GM21447 (cell line): Measurements from ENCODE around the gene HPN.

ENCODE experiments used
- ATAC-seq: cut with Tn5 transposase; IDR thresholded peaks from one replicate; pipeline ENCODE4 v1.9.1; 2021; ENCODE audit not compliant: unreplicated experiment

HPN gene

DNA sequence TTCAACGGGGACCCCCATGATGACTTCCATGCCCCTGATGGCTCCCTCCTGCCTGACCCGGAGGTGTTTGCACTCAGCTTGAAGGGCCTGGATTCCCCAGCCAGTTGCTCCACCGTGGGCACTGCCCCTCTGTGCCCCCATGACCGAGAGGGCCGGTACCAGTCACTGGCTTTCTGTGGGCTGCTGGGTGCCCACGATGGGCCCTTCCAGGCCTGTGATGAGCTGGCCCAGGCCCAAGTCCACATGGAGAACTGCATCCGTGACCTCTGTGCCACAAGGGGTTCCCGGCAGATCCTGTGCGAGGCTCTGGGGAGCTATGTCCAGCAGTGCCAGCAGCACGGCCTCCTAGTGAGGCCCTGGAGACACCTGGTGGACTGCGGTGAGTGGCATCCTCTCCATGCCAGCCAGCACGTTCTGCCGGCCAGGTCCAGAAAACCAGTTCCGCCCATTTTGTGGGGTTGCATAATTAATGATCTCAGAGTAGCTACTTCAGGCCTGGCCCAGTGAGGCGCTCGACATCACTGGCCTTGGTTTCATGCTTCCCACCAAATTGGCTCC lies 39.2 kb downstream of the HPN start:
- no peak for ATAC-seq

DNA sequence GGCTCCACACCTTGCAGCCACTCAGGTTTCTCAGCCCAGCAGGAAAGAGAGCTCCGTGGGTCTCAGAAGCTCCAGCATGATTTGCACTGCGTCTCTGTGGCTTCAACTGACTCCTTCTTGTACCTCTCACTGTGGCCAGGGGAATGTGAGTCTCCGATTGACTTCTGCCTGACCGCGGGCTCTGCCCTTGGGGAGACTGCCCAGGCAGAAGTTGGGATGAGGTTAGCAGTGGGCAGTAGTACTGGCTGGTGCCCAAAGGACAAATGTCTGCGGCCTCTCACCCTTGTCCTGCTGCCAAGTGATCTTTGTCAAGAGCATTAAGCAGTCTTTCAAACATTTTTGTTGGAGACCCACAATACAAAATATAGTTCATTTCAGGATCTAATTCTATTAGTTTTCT lies 39.7 kb downstream of the HPN start:
- ATAC-seq: no peak

DNA sequence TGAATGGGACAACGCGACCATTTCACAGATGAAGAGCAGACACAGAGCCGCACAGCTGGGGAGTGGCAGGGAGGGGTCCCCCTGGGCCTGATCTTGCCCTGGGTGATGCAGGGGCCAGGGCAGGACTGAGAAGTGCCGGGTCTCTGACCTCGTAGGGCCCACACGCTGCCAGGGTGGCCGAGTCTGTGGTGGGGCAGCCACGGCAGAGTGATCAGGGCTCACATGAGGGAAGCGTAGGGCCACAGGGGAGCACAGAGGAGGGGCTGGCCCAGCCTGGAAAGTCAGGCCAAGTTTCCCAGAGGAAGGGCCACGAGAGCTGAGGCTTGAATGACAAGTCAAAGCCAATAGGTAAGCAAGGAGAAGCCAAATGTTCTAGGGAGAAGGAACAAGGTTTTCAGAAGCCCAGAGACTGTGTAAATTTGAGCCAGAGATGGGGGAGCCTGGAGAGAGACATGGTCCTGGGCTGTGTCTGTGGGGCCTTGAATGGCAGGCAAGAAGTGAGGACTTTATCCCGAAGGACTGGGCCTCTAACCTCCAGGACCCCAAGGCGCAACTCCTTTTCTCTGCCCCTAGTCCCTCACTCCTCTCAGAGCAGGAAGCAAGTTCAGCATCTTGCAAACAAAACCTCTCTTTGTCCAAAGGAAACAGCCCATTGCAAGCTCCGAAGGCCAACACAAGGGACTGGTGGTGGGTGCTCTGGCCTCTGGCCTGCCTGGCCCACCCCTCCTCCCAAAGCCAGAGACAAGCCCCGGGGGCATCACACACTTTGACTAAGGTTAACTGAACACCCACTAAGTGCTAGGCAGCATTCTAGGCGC lies 42.4 kb downstream of the HPN start:
- ATAC-seq: no peak

DNA sequence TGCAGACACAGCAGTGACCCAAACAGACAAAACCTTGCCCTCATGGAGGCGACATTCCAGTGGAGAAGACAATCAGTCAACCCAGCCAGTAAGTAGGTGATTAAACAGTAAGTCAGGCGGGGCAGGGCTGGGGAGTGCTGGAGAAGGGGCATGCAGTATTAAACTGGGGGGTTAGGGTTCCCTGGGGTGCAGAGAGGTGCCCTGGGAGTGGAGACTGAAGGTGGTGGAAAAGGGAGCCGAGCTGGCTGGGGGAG lies 42.9 kb downstream of the HPN start:
- ATAC-seq: no peak

DNA sequence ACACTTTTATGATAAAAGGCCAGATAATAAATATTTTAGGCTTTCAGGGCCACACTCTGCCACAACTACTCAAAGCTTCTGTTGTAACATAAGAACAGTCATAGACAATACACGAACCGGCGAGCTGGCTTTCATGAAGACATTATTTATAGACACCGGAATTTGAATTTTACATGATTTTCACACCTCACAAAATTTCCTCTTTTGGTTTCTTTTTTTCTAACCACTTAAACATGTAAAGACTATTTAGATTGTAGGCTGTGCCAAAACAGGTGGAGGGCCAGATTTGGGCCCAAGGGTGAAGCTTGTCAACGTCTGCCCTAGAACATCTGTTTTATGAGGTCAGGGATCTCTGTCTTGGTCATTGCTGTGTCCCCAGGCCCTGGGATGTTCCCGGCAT lies 44.4 kb downstream of the HPN start:
- peak; percentile 68 for ATAC-seq

DNA sequence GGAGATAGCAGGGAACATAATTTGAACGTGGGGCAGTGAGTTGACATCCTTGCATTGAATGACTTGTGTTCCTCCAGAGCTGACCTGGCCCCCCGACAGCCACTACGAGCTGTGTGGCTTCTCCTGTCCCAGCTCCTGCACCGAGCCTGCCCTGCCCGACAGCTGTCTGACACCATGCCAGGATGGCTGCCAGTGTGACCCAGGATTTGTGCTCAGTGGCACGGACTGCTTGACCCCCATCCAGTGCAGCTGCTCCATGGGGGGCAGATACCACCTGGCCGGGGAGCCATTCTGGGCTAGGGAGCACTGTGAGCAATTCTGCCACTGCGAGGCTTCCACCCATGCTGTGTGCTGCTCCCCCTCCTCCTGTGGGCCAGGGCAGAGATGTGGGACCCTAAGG lies 44.9 kb downstream of the HPN start:
- no peak for ATAC-seq

DNA sequence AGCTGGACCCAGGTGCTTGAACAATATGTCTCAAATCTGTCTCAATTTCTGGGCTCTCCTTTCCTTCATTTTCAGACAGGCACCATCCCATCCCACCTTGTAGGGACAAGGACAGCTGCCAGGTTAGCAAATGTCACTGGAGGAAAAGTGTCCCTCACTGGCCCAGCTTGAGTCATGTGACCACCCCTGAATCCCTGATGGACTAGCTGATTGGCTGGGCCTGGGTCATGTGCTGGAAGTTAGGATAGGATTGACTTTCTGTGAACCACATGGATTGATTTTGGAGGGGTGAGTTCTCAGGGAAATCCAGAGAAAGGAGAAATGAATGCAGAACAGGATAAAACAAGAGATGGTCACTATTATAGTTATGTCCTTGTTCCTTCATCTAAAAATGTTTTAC lies 45.9 kb downstream of the HPN start:
- no peak for ATAC-seq

DNA sequence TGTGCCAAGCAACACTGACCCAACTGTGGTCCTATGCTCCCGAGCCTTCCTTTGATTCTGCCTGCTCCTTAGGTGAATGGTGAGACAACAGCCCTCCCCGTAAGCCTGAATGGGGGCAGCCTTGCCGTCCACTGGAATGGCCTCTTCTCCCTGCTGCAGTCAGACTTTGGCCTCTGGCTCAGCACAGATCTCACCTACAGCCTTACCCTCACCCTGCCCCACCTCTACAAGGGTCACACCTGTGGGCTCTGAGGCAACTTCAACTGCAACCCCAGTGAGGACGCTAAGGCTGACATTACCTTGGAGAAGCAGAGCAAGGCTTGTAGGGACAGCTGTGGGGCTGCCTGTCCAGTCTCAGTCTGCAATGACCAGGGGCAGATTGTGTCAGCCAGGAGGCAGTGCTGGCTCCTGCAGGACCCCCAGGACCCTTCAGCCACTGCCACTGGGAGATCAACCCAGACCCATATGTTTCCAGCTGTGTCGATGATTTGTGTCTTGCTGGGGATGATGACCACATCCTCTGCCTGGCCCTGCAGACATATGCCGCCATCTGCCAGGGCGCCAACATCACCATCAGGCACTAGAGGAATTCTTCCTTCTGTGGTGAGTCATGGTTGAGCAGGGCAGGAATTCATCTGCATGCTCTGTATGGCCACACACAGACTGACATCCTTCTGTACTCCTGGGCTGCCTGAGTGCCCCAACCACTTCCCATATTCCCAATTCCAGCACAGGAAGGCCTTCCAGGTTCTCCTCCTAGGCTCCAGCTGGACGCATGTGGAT lies 46.8 kb downstream of the HPN start:
- ATAC-seq: no peak

DNA sequence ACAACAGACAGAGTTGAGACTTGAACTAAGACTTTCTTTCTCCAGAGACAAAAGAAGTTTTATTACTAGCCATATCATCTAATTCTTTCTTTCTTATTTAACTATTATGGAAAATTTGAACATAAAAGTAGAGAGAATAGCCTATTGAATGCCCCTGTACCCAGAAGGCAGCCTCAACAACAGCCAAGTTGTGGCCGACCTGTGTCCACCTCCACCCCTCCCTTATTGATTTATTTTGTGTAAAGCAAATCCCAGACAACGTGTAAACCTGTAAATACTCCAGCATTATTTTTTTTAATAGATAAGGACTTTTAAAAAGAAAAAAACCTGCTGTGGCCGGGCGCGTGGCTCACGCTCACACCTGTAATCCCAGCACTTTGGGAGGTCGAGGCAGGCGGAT lies 48.0 kb downstream of the HPN start:
- ATAC-seq: no peak

DNA sequence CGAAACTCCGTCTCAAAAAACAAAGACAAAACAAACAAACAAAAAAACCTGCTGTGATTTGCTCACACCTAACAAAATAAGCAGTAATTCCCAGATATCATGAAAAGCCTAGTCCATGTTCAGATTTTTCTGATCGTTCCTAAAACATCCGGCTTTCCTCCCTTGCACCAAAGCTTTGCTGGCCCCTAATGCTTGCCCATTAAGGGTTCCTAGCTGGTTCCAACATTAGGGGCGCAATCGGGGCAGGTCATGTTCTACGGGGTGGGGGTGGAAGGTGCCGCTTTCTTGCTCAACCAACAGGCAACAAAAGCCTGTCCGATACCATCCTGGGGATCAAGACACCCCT lies 48.6 kb downstream of the HPN start:
- ATAC-seq: no peak

DNA sequence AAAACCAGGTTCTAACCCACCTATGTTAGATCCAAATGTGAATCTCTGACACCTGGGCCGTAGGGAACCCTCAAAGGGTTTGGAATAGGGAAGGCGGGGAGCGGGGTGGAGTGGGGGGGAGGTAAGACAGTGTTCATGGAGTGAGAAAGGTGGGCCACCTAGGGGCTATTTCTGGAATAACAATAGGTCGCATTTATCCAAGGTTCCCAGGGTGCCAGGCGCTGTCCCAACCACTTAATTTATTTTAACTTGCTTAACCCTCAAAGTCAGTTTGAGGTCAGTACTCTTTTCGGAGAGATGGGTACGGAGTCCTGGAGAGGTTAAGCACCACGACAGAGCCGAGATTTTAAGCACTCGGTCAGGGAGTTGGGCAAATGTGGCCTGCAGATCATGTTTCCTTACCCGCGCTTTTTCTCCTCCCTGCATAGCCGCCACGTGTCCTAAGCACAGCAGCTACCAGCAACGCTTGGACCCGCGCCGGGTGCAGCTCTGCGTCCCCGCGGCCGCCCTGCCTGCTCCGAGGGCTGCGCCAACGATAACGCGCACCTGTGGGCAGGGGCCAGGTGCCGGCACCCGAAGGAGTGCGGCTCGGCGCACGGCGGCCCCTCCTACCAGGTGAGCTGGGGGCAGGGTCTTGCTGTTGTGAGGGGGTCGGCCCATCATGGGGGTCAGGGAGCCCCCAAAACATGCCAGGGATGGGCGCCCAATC lies 49.1 kb downstream of the HPN start:
- ATAC-seq: no peak

DNA sequence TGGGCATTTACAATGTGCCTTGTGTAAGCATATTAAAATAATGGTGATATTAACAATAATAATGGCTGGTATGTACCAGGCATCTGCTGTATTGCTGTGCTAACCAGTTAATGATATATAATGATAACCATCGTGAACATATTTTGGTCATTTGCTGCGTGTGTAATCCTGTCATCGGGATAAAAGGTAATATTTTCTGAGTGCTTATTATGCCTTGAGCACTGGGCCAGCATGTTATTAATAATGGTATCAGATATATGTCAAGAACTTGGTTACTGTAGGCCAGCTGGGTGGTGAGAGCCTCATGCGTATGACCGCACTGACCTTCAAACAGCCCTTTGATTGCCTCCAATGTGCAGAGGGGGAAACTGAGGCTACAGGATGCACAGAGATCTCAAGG lies 51.9 kb downstream of the HPN start:
- ATAC-seq: no peak

DNA sequence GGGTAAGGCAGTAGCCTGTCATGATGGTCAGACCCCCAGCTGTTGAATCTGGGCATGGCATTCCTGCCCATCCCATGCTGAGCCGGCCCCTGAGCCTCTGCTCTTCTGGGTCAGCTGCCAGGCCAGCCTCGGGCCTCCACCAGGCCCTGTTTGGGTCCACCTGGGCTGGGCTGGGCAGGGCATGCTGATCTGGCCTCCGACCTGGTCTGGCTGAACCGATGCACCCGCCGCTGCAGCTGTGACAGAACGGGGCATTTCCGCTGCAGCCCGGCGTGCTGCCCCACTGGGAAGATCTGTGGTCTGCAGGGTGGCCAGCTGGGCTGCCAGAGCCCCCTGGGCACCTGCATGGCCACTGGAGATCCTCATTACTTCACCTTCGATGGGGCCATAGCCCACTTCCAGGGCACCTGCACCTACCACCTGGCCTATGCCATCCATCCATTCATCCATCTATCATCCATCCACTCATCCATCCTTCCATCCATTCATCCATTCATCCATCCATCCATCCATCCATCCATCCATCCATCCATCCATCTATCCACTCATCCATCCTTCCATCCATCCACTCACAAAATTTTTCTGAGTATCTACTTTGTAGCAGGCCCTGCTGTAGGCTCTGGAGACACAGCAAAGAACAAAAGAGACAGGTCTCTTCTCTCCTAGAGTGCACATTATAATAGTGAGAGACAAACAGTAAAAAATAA lies 52.6 kb downstream of the HPN start:
- ATAC-seq: no peak

DNA sequence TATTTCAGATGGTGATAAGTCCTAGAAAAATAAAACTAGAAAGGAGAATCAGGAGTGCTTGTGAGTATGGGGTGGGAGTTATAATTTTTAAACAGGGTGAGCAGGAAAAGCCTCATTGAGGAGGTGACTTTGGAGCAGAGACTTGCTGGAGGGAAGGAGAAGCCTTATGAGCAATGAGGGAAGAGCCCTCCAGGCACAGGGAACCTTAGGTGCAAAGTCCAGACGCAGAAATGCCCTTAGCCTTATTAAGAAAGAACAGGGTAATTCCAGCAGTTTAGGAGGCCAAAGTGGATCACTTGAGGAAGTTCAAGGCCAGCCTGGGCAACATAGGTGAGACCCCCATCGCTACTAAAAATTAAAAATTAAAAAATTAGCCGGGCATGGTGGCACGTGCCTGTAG lies 53.1 kb downstream of the HPN start:
- no peak for ATAC-seq

DNA sequence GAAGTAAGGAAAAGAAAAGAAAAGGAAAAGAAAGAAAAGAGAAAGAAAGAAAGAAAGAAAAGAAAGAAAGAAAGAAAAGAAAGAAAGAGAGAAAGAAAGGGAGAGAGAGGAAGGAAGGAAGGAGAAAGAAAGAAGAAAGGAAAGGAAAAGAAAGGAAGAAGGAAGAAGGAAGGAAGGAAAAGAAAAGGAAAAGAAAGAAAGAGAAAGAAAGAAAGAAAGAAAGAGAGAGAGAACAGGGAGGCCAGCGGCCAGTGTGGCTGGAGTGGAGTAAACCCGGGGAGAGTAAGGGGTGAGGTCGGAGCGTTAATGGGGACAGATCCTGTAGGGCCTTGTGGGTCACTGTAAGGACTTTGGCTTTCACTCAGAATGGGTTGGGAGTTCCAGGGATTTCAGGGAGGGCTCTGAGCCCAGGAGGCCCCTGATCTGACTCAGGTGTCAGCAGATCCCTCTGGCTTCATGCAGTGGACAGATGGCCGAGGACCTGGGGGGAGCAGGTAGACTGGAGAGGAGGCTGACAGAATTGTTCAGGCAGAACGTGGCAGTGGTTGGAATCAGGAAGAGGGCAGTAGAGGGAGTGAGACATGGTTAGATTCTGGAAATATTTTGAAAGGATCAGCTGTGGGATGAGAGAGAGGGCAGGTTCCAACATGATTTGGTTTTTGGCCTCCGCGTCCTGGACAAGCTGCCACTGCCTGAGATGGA lies 54.3 kb downstream of the HPN start:
- no peak for ATAC-seq

DNA sequence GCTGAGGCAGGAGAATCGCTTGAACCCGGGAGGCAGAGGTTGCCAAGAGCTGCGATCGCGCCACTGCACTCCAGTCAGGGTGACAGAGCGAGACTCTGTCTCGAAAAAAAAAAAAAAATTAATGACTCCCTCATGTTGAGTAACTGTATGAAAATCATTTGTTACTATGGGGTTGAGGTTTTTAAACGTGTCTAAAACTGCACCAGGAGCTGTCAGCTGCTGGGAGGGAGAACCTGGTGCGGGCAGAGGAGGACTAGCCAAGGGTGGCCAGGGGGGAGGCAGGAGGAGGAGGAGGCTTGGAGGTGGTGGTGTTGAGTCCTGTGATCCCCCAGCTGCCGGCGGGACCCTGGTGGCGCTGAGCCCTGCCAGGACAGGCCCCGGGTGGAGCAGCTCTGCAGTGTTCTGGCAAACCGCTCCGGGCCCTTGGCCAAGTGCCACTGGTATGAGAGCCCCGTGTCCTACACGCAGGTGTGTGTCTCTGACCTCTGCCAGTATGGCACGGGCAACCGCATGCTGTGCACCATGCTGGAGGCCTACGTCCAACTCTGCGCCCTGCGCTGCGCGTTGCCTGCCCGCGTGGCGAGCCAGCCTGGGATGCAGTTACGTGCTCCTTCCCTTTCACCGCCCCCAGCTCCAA lies 57.0 kb downstream of the HPN start:
- no peak for ATAC-seq

DNA sequence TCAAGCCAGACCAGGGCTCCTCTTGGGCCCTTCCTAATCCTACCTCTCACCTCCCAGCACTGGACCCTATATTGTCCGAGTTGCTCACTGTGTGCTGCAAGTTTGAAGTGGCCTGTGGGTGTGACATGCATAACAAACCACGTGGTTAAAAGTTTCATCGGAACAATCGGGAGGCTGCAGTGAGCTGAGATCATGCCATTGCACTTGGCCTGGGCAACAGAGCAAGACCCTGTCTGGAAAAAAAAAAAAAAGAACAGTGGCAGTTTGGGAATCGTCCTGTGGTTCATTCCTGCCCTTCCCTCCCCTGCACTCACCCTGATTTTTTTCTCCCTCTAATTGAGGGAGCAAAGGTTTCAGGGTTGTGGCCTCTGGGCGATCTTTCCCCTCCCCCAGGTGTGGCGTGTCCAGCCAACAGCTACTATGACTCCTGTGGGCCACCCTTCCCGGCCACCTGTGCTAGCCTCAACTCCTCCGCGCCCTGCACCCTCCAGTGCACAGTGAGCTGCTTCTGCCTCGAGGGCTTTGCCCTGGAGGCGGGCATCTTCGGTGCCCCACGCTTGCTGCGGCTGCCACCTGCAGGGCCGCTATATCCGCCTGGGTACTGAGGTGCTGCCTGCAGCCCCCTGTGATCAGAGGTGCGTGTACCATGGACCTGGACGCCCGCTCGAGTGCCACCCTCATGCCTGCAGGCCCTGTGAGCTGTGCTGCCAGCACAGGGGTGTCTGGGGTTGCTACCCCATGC lies 57.8 kb downstream of the HPN start:
- ATAC-seq: no peak

DNA sequence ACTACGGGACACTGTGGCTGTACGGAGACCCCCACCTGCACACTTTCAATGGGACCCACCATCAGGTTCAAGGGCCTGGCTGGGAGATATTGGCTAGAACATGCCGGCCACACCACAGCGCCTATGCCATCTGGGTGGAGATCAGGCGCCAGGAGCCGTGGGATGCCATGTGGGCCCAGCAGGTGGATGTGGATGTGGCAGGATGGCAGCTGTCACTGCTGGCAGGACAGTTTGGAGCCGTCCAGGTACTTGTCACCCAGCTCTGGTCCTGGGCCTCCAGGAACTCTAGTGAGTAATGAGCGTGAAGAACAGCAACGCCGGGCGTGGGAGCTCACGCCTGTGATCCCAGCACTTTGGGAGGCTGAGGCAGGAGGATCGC lies 58.4 kb downstream of the HPN start:
- ATAC-seq: no peak
